Measurements from ENCODE around the gene DKC1. TPM values are rescaled to one million over a fixed set of nuclear protein-coding genes. Genes with fewer than 3 reads are reported as not detected.

The DKC1 gene
- total and polyA plus RNA-seq, 2 experiments from 2014 or later: 120 to 165 TPM

- TF ChIP-seq REST (IDR thresholded peaks at IDR 0.05; ENCODE audit: unreplicated experiment) (no peak), ZNF114 (CRISPR knock-in tag; IDR thresholded peaks at IDR 0.05) (no peak), EZH2 (IDR thresholded peaks at IDR 0.05; ENCODE audit: low read depth, unreplicated experiment) (no peak), JUNB (IDR thresholded peaks at IDR 0.05; ENCODE audit: unreplicated experiment) (no peak), EZH2phosphoT487 (IDR thresholded peaks at IDR 0.05; ENCODE audit: unreplicated experiment) (no peak), STAT1 (IDR thresholded peaks at IDR 0.05; ENCODE audit: unreplicated experiment) (no peak)
Observed at GRCh38 chrX:154805696-154806091, 43.0 kb downstream of the DKC1 start (continued).

GRCh38 chrX:154806837-154807501 lies 44.3 kb downstream of the DKC1 start:
- peaks cover 12% of the 10 kb centered on the region; the same call in 2 of the 3 replicates for H3K36me3 Mint-ChIP-seq (ENCODE audit: low read depth)
- H3K79me2 ChIP-seq (replicated peaks; ENCODE audit: insufficient read depth): no peaks in the 10 kb centered on the region
- peaks cover 22% of the 10 kb centered on the region; the same call in 2 of the 3 replicates for H3K9me3 Mint-ChIP-seq
- no peak overlapping the region for H3K27ac ChIP-seq (ENCODE audit: low read depth)
- H3K4me2 ChIP-seq: no peak overlapping the region
- no peaks in the 10 kb centered on the region for H3F3A ChIP-seq (replicated peaks; ENCODE audit: low read depth)
- ATAC-seq: no peak
- H4K20me1 ChIP-seq (replicated peaks; ENCODE audit: insufficient read depth): no peaks in the 10 kb centered on the region
- peaks cover 19% of the 10 kb centered on the region for H3K4me1 Mint-ChIP-seq
- no peak overlapping the region for H2AFZ ChIP-seq
- no peaks in the 10 kb centered on the region for H3K9me2 ChIP-seq (ENCODE audit: insufficient read depth)
- no peaks in the 10 kb centered on the region for H3K36me3 ChIP-seq (ENCODE audit: insufficient read depth)
- TF ChIP-seq EZH2 (IDR thresholded peaks at IDR 0.05; ENCODE audit: low read depth, unreplicated experiment): no peak
- TF ChIP-seq JUNB (IDR thresholded peaks at IDR 0.05; ENCODE audit: unreplicated experiment): no peak
- no peak for TF ChIP-seq ETS1 (IDR thresholded peaks at IDR 0.05)
- H3K4me3 ChIP-seq: no peak overlapping the region
- peaks cover 11% of the 10 kb centered on the region for H3K27me3 Mint-ChIP-seq (ENCODE audit: insufficient read depth, low read depth, poor library complexity)
- no peak for DNase-seq (ENCODE audit: low spot score)
- peaks cover 13% of the 10 kb centered on the region; the same call in 1 of the 2 replicates for H3K4me1 ChIP-seq (ENCODE audit: insufficient read depth)
- H3K27me3 ChIP-seq (ENCODE audit: insufficient read depth): peaks cover 11% of the 10 kb centered on the region
- H3K4me3 Mint-ChIP-seq: no peak overlapping the region
- no peak overlapping the region for H3K27ac Mint-ChIP-seq

Measured in GM23338 (cell line).